Caco-2 (cell line): ENCODE results near the gene CDH2. TPM values are rescaled to one million over a fixed set of nuclear protein-coding genes. Genes with fewer than 3 reads are reported as not detected.

Experiments used
- BruUV-seq: library from RNA; stranded (reverse); fragments of 400-500 nt; replicated peaks from 2 replicates; lab custom pipeline; 2021; lab: Mats Ljungman, UMichigan
- CTCF ChIA-PET: fragments of 300-600 bp; sonication (Branson Sonifier 250); formaldehyde crosslinking; loops from one replicate; lab custom pipeline; 2022; ENCODE audit warnings: antibody characterized with exemption; lab: Charles Lee
- POLR2A ChIA-PET: fragments of 300-600 bp; sonication (Branson Sonifier 250); formaldehyde crosslinking; loops from one replicate; lab custom pipeline; 2022; ENCODE audit warnings: antibody characterized with exemption; lab: Charles Lee
- DNase-seq, 2 experiments: peaks; one replicate each; pipeline versions ENCODE4 v3.0.0 to v3.0.0-alpha.2; 2020 to 2022
- H3K27me3 ChIP-seq: replicated peaks from 2 replicates; pipeline ENCODE4 v1.6.0; 2011; ENCODE audit warnings: low read length; ENCODE audit not compliant: control insufficient read depth, insufficient read depth
- H3K36me3 ChIP-seq: 2 replicates; pipeline ENCODE4 v1.5.1; 2011; ENCODE audit warnings: low read length; ENCODE audit not compliant: control insufficient read depth, insufficient read depth
- H3K4me1 ChIP-seq: fragments of 250-450 bp; sonication (Bioruptor Pico); 2 replicates; pipeline ENCODE4 v1.5.1; 2020; ENCODE audit warnings: mild to moderate bottlenecking
- H3K4me3 ChIP-seq: 2 replicates; pipeline ENCODE4 v1.5.1; 2011; ENCODE audit warnings: low read depth, mild to moderate bottlenecking, control low read depth, low read length
- H3K9me3 ChIP-seq: fragments of 250-450 bp; sonication (Bioruptor Pico); 2 replicates; pipeline ENCODE4 v1.5.1; 2020; ENCODE audit warnings: mild to moderate bottlenecking, moderate library complexity
- H3K27ac Mint-ChIP-seq: one replicate; pipeline ENCODE4 v1.8.0; 2022; ENCODE audit warnings: mixed read lengths; ENCODE audit not compliant: unreplicated experiment
- H3K27me3 Mint-ChIP-seq: one replicate; pipeline ENCODE4 v1.8.0; 2022; ENCODE audit warnings: mixed read lengths; ENCODE audit not compliant: insufficient read depth, unreplicated experiment
- H3K36me3 Mint-ChIP-seq: one replicate; pipeline ENCODE4 v1.8.0; 2022; ENCODE audit warnings: mild to moderate bottlenecking, mixed read lengths; ENCODE audit not compliant: insufficient read depth, unreplicated experiment
- H3K4me1 Mint-ChIP-seq: one replicate; pipeline ENCODE4 v1.8.0; 2022; ENCODE audit warnings: low read depth, mixed read lengths; ENCODE audit not compliant: unreplicated experiment
- H3K4me3 Mint-ChIP-seq: one replicate; pipeline ENCODE4 v1.8.0; 2022; ENCODE audit warnings: mild to moderate bottlenecking, moderate library complexity, mixed read lengths; ENCODE audit not compliant: unreplicated experiment
- H3K9me3 Mint-ChIP-seq: one replicate; pipeline ENCODE4 v1.8.0; 2022; ENCODE audit warnings: mixed read lengths; ENCODE audit not compliant: unreplicated experiment
- CTCF ChIP-seq, 2 experiments: fragments of 200-600 bp in 1 of 2; IDR thresholded peaks; 1 replicate in 1 of 2; 2 replicates in 1 of 2; pipeline versions ENCODE4 v1.5.1 to v1.8.0; 2011 to 2022; ENCODE audit warnings: antibody characterized with exemption in 1 of 2, control low read depth in 1 of 2, inconsistent platforms in 1 of 2, low read depth in 1 of 2, low read length in 1 of 2, mild to moderate bottlenecking in 1 of 2, moderate library complexity in 1 of 2; ENCODE audit not compliant: insufficient read depth in 1 of 2, severe bottlenecking in 1 of 2, unreplicated experiment in 1 of 2
- intact Hi-C: fragments of 100-400 bp; cut with micrococcal nuclease; formaldehyde crosslinking; loops from one replicate; pipeline ENCODE4 v1.10.0; 2022; ENCODE audit not compliant: unreplicated experiment
- total RNA-seq: library from RNA; stranded (reverse); gene quantifications from 2 replicates; pipeline ENCODE4 v1.2.3, GENCODE V29; 2022

CDH2 gene
- total RNA-seq, 1 experiment from 2014 or later, result 1.4 TPM

- no peak for DNase-seq
- Mint-ChIP-seq H3K36me3 (no peaks in the 10 kb centered on the region), H3K9me3 (peaks cover 17% of the 10 kb centered on the region), H3K27me3 (no peaks in the 10 kb centered on the region), H3K27ac (no peak overlapping the region), H3K4me1 (peaks cover 8% of the 10 kb centered on the region), H3K4me3 (no peak overlapping the region)
- no TSS peak for BruUV-seq
- Histone ChIP-seq H3K4me3 (no peak overlapping the region), H3K4me1 (no peaks in the 10 kb centered on the region), H3K9me3 (no peaks in the 10 kb centered on the region), H3K36me3 (no peaks in the 10 kb centered on the region), H3K27me3 (no peaks in the 10 kb centered on the region)
- POLR2A ChIA-PET, result no interaction called here
- intact Hi-C loops, result no loop called here
- CTCF ChIA-PET, result no interaction called here
- TF ChIP-seq CTCF (IDR thresholded peaks at IDR 0.05; ENCODE audit: insufficient read depth in 1 of 2, low read depth in 1 of 2, low read length in 1 of 2, severe bottlenecking in 1 of 2, unreplicated experiment in 1 of 2), result no peak
Observed at GRCh38 chr18:28143725-28144124, 33.2 kb downstream of the CDH2 start.

DNA sequence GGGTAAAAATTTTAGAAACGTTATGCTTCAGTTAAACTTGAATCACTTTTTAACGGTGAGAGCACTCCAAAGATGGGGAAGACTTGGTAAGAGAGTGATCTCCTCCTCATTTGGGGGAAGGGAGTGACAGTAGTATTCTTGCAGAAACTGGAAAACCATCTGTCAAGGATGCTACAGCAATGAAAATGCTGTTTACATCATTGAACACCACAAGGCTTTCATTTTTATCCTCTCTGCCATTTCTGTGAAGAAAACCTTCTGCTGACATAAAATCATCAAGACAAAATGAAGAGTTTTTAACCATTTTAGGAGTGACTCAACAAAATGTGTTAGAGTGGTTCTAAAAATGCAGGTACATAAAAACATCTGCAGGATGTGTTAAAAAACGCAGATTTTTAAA is 38.1 kb downstream of the CDH2 start:
- ChIA-PET POLR2A (no interaction called here), CTCF (no interaction called here)
- H3K36me3 Mint-ChIP-seq, result no peaks in the 10 kb centered on the region

DNA sequence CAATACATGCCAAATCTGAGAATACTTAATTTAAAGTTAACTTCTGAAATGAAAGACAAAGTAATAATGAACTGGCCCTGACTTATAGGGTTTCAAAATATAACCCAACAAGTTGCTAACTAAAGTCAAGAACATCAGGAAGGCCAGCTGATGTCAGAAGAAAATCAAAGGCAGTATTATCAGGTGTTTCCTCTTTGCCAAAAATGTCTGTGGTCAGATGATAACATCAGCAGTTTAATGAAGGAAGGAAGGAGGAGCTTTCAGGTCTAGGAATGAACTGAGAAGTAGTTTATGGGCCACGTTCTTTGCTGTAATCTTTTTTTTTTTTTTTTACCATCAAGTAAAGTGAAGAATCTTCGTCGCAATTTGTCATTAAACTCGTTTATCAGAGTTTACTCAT is 40.9 kb downstream of the CDH2 start:
- ChIA-PET CTCF (no interaction called here), POLR2A (no interaction called here)
- intact Hi-C loops, result no loop called here
- no TSS peak for BruUV-seq
- H3K36me3 Mint-ChIP-seq, result no peaks in the 10 kb centered on the region
- H3K9me3 ChIP-seq, result no peaks in the 10 kb centered on the region
- no peak overlapping the region for H3K4me3 ChIP-seq
- peaks cover 22% of the 10 kb centered on the region for H3K4me1 Mint-ChIP-seq
- H3K27me3 Mint-ChIP-seq, result no peaks in the 10 kb centered on the region
- H3K27ac Mint-ChIP-seq, result no peak overlapping the region
- H3K9me3 Mint-ChIP-seq, result peaks cover 20% of the 10 kb centered on the region
- H3K36me3 ChIP-seq, result no peaks in the 10 kb centered on the region
- no peak for TF ChIP-seq CTCF (IDR thresholded peaks at IDR 0.05; ENCODE audit: insufficient read depth in 1 of 2, low read depth in 1 of 2, low read length in 1 of 2, severe bottlenecking in 1 of 2, unreplicated experiment in 1 of 2)
- H3K4me1 ChIP-seq, result no peaks in the 10 kb centered on the region
- no peak overlapping the region for H3K4me3 Mint-ChIP-seq
- no peaks in the 10 kb centered on the region for H3K27me3 ChIP-seq
- DNase-seq, result no peak

More for the DNA sequence above, 38.1 kb downstream of the CDH2 start:
- intact Hi-C loops, result no loop called here
- no peak for TF ChIP-seq CTCF (IDR thresholded peaks at IDR 0.05; ENCODE audit: insufficient read depth in 1 of 2, low read depth in 1 of 2, low read length in 1 of 2, severe bottlenecking in 1 of 2, unreplicated experiment in 1 of 2)
- Histone ChIP-seq H3K9me3 (no peaks in the 10 kb centered on the region), H3K4me1 (no peaks in the 10 kb centered on the region), H3K27me3 (no peaks in the 10 kb centered on the region), H3K4me3 (no peak overlapping the region), H3K36me3 (no peaks in the 10 kb centered on the region)
- H3K27me3 Mint-ChIP-seq, result no peaks in the 10 kb centered on the region
- no TSS peak for BruUV-seq
- H3K4me1 Mint-ChIP-seq, result peaks cover 15% of the 10 kb centered on the region
- H3K27ac Mint-ChIP-seq, result no peak overlapping the region
- peaks cover 17% of the 10 kb centered on the region for H3K9me3 Mint-ChIP-seq
- H3K4me3 Mint-ChIP-seq, result no peak overlapping the region
- DNase-seq, result no peak
